Natural killer cell (primary cell): ENCODE measurements around the gene NTRK2. TPM values are rescaled to one million over a fixed set of nuclear protein-coding genes. Genes with fewer than 3 reads are reported as not detected.

ENCODE experiments used
- ATAC-seq, 3 donors: fragments of 150-1000 bp in 2 of 3; fragments of 200-7000 bp in 1 of 3; cut with Tn5 transposase; 1 replicate in 1 of 3; 2 replicates in 2 of 3; pipeline ENCODE4 v1.10.0; 2021; ENCODE audit warnings: mild to moderate bottlenecking in 2 of 3, moderate library complexity in 2 of 3
- DNase-seq, 2 donors: peaks; one replicate each; pipeline versions ENCODE4 v3.0.0 to v3.0.0-alpha.2; 2013 to 2021; ENCODE audit warnings: mixed read lengths in 1 of 2
- H3K27ac ChIP-seq: one replicate; pipeline ENCODE4 v1.5.1; 2013; ENCODE audit warnings: mild to moderate bottlenecking, low read length
- H3K27me3 ChIP-seq: one replicate; pipeline ENCODE4 v1.6.1; 2013; ENCODE audit warnings: low read length; ENCODE audit not compliant: control insufficient read depth, insufficient read depth
- H3K36me3 ChIP-seq: one replicate; pipeline ENCODE4 v1.6.1; 2013; ENCODE audit warnings: low read length; ENCODE audit not compliant: control insufficient read depth, insufficient read depth
- H3K4me1 ChIP-seq: one replicate; pipeline ENCODE4 v1.6.1; 2013; ENCODE audit warnings: low read length; ENCODE audit not compliant: control insufficient read depth, insufficient read depth
- H3K4me3 ChIP-seq: one replicate; pipeline ENCODE4 v1.5.1; 2013; ENCODE audit warnings: low read length
- H3K9me3 ChIP-seq: one replicate; pipeline ENCODE4 v1.6.1; 2013; ENCODE audit warnings: low read length; ENCODE audit not compliant: control insufficient read depth, insufficient read depth
- H3K27ac Mint-ChIP-seq, 2 donors: one replicate each; pipeline ENCODE4 v1.8.0; 2022; ENCODE audit warnings: mild to moderate bottlenecking in 2 of 2, mixed read lengths in 2 of 2, moderate library complexity in 1 of 2
- H3K27me3 Mint-ChIP-seq, 2 donors: one replicate each; pipeline ENCODE4 v1.8.0; 2022; ENCODE audit warnings: low read depth in 2 of 2, mixed read lengths in 2 of 2
- H3K36me3 Mint-ChIP-seq: one replicate; pipeline ENCODE4 v1.8.0; 2022; ENCODE audit warnings: mixed read lengths
- H3K4me1 Mint-ChIP-seq, 2 donors: one replicate each; pipeline ENCODE4 v1.8.0; 2022; ENCODE audit warnings: mixed read lengths in 2 of 2
- H3K4me3 Mint-ChIP-seq: one replicate; pipeline ENCODE4 v1.8.0; 2022; ENCODE audit warnings: mild to moderate bottlenecking, moderate library complexity, mixed read lengths
- H3K9me3 Mint-ChIP-seq, 2 donors: one replicate each; pipeline ENCODE4 v1.8.0; 2022; ENCODE audit warnings: mixed read lengths in 2 of 2
- WGBS: methylation state at CpG from one replicate; pipeline ENCODE4 v1.1.7; 2013; ENCODE audit warnings: missing lambda C conversion rate; ENCODE audit not compliant: insufficient coverage; 5-methylcytosine and 5-hydroxymethylcytosine counted together
- intact Hi-C: fragments of 100-400 bp; cut with micrococcal nuclease; formaldehyde crosslinking; loops from one replicate; pipeline ENCODE4 v1.14.2; 2022
- total RNA-seq, 4 donors: library from RNA; stranded (reverse); fragments of 120-200 nt in 1 of 4; gene quantifications; one replicate each; pipeline versions ENCODE4 v1.2.3 to v1.2.4, GENCODE V29; 2013 to 2022
- TF ChIP-seq, protein P1 (sequence below): fragments of 200-600 bp; IDR thresholded peaks from one replicate; pipeline ENCODE4 v1.8.0; 2022; ENCODE audit warnings: antibody characterized with exemption

NTRK2 gene
- total RNA-seq, 3 donors from 2014 or later (not counting 1 experiment from before 2014, with no cell fraction given), result 0.08 TPM; not detected in 2

DNA sequence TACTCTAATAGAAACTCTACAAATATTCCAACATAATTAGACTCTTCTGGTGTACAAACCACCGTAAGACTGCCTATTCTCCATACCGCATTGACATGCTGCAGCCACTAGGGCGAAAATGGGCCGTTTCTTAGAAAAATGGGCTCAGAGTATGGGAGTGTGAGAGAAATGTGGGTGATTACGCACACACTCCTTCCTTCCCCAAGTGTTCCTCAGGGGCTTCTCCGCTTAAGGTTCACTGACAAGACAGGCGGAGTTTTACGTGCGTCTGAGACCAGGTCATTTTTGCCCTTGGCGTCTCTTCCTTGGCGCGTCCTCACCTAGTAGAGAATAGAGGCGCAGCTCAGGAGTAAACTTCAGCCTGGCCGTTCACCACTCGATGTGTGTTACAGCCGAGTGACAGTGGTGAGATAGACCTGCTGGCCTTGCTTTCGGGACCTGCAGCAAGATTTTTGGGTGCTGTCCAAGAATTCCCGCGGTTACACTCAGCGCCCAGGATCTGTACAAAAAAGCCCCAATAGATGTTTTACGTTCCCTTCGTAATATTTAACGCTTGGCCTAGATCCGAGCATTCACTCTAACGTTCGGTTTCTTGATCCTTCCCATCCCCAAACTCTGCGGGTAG lies 1.8 kb upstream of the NTRK2 start:
- no peak for ATAC-seq
- intact Hi-C loops, result no loop called here

DNA sequence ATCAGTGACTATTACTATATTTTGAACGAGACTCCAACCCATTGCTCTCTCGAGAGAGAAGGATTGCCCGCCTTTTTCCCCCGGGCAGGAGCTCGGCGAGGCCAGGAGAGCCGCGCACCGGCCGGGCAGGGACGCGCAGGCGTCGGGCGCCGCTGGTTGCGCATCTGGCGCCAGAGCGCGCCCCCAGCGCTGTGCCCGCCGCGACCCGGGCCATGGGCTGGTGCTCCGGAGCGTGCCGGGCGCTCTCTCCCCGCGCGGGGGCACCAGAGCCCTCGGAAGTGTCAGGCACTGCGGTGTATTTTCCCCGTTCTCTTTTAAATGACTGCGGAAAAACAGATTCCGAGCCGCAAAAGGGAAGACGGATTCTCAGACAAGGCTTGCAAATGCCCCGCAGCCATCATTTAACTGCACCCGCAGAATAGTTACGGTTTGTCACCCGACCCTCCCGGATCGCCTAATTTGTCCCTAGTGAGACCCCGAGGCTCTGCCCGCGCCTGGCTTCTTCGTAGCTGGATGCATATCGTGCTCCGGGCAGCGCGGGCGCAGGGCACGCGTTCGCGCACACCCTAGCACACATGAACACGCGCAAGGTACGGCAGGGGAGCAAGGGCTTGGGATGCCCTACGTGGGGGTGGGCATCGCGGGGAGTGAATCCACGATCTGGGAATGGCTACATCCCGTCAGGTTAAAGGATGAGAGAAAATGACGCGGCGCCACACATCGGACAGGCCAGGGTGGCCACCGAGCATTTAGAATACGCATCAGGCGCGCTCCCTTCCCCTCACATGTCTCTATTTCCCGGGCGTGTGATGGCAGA lies 1.1 kb upstream of the NTRK2 start:
- Mint-ChIP-seq H3K36me3 (no peaks in the 10 kb centered on the region), H3K27me3 (peaks cover 54 to 56% of the 10 kb centered on the region in 2 donors), H3K27ac (no peak overlapping the region), H3K4me1 (peaks cover 0 to 15% of the 10 kb centered on the region in 2 donors), H3K4me3 (peak overlapping the region; percentile 14), H3K9me3 (no peaks in the 10 kb centered on the region)
- no peak overlapping the region for H3K4me3 ChIP-seq
- no peaks in the 10 kb centered on the region for H3K9me3 ChIP-seq
- TF ChIP-seq, protein P1, sequence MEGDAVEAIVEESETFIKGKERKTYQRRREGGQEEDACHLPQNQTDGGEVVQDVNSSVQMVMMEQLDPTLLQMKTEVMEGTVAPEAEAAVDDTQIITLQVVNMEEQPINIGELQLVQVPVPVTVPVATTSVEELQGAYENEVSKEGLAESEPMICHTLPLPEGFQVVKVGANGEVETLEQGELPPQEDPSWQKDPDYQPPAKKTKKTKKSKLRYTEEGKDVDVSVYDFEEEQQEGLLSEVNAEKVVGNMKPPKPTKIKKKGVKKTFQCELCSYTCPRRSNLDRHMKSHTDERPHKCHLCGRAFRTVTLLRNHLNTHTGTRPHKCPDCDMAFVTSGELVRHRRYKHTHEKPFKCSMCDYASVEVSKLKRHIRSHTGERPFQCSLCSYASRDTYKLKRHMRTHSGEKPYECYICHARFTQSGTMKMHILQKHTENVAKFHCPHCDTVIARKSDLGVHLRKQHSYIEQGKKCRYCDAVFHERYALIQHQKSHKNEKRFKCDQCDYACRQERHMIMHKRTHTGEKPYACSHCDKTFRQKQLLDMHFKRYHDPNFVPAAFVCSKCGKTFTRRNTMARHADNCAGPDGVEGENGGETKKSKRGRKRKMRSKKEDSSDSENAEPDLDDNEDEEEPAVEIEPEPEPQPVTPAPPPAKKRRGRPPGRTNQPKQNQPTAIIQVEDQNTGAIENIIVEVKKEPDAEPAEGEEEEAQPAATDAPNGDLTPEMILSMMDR, result no peak
- peaks cover 27% of the 10 kb centered on the region for H3K4me1 ChIP-seq
- no peak overlapping the region for H3K27ac ChIP-seq
- no peaks in the 10 kb centered on the region for H3K36me3 ChIP-seq
- WGBS, result 2% methylated on average over 76 of the region's 76 CpGs
- H3K27me3 ChIP-seq, result peaks cover 33% of the 10 kb centered on the region
- ATAC-seq, result peak in 2 of 3 donors; percentile 53
- intact Hi-C loops, result no loop called here
- peak in 1 of 2 donors; percentile 18 for DNase-seq

More for the DNA sequence above, 1.8 kb upstream of the NTRK2 start:
- no peaks in the 10 kb centered on the region for H3K36me3 Mint-ChIP-seq
- no peaks in the 10 kb centered on the region for H3K36me3 ChIP-seq
- WGBS, result 8% methylated on average over 25 of the region's 27 CpGs
- H3K9me3 Mint-ChIP-seq, result no peaks in the 10 kb centered on the region
- TF ChIP-seq, protein P1, result no peak
- no peak overlapping the region for H3K27ac Mint-ChIP-seq
- peaks cover 27% of the 10 kb centered on the region for H3K4me1 ChIP-seq
- no peak for DNase-seq
- no peak overlapping the region for H3K27ac ChIP-seq
- peaks cover 33% of the 10 kb centered on the region for H3K27me3 ChIP-seq
- H3K4me3 ChIP-seq, result no peak overlapping the region
- peaks cover 0 to 15% of the 10 kb centered on the region in 2 donors for H3K4me1 Mint-ChIP-seq
- H3K4me3 Mint-ChIP-seq, result no peak overlapping the region
- peaks cover 48 to 51% of the 10 kb centered on the region in 2 donors for H3K27me3 Mint-ChIP-seq
- H3K9me3 ChIP-seq, result no peaks in the 10 kb centered on the region

DNA sequence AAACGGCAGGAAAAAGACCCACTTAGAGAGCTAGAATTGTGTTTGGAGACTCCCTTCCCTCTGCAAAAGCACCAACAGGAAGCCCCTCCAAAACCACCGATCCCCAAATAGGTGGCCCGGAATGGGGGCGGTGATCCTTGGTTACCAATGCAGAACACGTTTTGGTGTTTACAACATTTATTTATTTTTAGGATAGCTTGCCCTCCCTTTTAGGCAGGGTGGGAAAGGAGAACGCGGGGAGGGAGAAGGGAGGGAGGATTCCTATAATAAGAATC lies 579 bp upstream of the NTRK2 start:
- Histone ChIP-seq H3K4me1 (peaks cover 27% of the 10 kb centered on the region), H3K9me3 (no peaks in the 10 kb centered on the region), H3K27me3 (peaks cover 36% of the 10 kb centered on the region), H3K4me3 (no peak overlapping the region), H3K27ac (no peak overlapping the region), H3K36me3 (no peaks in the 10 kb centered on the region)
- no peaks in the 10 kb centered on the region for H3K36me3 Mint-ChIP-seq
- TF ChIP-seq, protein P1, result no peak
- H3K9me3 Mint-ChIP-seq, result no peaks in the 10 kb centered on the region
- H3K4me1 Mint-ChIP-seq, result peaks cover 0 to 15% of the 10 kb centered on the region in 2 donors
- no peak for DNase-seq
- 0% methylated on average over 4 of the region's 7 CpGs for WGBS
- ATAC-seq, result no peak
- intact Hi-C loops, result no loop called here
- no peak overlapping the region for H3K4me3 Mint-ChIP-seq
- H3K27me3 Mint-ChIP-seq, result peaks cover 54 to 61% of the 10 kb centered on the region in 2 donors
- H3K27ac Mint-ChIP-seq, result no peak overlapping the region
